GM19351 (cell line): ENCODE measurements around the gene METTL17.
"Not testable (repeated sequence)": the region's sequence is repeated elsewhere in the genome, so short reads cannot be mapped to it uniquely, and the experiment has no call there.

ENCODE experiments used
- ATAC-seq: cut with Tn5 transposase; IDR thresholded peaks from one replicate; pipeline ENCODE4 v1.9.1; 2021; ENCODE audit warnings: mild to moderate bottlenecking, moderate library complexity; ENCODE audit not compliant: unreplicated experiment

METTL17 gene

DNA sequence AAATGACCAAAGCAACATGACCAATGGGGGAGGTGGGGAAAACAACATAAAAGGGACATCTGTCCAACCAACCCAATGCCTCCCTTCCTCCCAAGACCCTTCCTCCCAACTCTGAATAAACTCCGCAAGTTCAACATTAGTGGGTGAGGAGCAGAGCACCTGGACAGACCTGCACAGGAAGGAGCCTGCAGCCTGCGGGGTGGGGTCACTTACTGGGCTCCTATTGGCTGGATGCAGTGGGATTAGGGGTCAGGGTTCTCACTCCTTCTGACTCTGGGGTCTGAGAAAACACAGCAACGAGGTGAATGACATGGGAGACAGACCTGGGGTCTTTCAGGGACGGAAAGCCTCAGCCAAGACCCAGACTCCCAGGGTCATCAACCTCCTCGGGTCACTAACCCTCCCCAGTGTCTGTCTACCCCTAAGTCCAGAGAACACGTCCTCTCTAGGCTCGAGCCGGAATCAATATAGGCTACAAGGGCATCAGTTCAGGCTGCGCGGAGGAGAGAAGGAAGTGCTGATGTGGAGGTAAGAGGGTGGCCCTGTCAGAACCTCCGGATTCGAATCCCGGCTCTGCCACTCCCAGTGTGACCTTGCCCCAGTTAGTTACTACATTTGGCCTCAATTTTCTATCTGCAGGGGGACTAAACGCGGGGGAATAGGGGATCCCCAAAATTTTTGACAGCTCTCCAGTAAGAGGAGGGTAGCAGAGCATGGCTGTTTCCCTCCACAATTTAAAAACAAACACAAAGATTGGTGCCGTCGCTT lies 34.2 kb downstream of the METTL17 start:
- ATAC-seq, result no peak

DNA sequence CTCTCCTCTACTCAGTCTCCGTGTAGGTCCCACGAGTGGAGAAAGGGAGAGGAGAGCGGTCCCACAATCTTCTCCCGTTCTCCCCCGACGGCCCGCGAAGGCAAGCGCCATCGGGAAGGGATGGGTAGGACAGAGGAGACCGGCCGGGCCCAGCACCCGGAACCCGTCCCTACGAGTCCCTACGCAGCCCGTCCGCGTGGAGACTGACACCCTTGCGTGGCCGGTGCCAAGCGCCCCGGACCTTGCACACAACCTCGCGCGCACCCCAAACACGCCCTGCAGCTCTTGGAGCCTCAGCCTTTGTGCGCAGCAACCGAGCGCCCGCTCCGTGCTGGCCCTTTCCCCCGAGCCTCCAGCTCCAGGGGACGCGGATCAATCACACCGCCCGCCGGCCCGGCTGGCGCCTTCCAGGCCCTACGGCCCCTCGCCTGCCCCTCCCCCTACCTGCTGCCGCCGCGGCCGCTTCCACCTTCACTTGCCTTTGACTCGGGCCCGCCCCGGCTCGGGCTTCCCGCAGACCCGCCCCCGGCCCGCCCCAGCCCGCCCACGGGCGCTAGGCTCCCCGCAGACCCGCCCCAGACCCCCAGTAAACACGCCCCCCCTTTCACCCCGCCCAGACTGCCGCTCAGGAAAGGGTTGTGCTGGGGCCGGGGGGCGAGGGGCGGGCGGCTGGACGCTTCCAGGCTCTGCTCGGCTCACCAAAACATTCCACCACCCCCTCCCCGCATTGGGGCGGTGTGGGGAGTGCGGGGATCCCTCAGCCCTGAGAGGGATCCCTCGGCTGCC lies 35.0 kb downstream of the METTL17 start, which contains the start of gene NDRG2:
TSS of gene NDRG2 (minus strand) at position 477 of the 786 bp plus-strand sequence. CDS start 1,746 bp downstream, outside the sequence.
- no peak for ATAC-seq

- no peak for ATAC-seq
Measured at GRCh38 chr14:21025371-21026273, 35.8 kb downstream of the METTL17 start.

- ATAC-seq, result no peak
Measured at GRCh38 chr14:21026274-21026987, 36.7 kb downstream of the METTL17 start.

DNA sequence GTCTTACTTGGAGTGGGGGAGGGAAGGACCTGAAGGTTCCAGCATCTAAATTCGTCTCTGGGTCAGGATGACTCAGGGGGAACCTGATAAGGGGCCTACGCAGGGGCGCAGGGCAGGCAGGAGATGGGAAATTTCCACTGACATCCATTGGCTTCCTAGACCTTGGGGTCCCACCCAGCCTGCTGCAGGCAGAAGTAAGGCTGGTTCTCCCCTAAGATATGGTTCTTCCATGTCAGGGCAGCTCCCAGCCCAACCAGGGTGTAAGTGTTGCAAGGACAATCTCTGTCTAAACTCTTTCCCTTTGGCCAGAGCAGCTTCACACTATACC lies 37.2 kb downstream of the METTL17 start:
- no peak for ATAC-seq

- no peak for ATAC-seq
Measured at GRCh38 chr14:21029917-21030316, 40.1 kb downstream of the METTL17 start, which contains the start of gene TPPP2. Gene TPPP2 (plus strand): TSS chr14:21030217. CDS start chr14:21030582, 365 bp downstream.

DNA sequence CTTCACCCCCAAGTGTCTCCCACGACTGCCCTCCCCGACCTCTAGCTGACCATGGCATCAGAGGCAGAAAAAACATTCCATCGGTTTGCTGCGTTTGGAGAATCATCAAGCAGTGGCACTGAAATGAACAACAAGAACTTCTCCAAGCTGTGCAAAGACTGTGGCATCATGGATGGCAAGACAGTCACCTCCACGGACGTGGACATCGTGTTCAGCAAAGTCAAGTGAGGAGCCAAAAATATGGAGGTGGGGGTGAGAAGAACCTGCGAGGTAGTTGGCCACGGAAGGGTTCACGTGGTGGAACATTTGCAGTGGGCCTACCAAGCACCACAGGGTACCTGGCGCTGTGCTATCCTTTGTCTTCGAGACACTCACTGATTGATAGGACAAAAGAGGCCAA lies 40.8 kb downstream of the METTL17 start:
- ATAC-seq, result no peak

GRCh38 chr14:21032326-21033132 lies 42.7 kb downstream of the METTL17 start:
- ATAC-seq, result no peak

DNA sequence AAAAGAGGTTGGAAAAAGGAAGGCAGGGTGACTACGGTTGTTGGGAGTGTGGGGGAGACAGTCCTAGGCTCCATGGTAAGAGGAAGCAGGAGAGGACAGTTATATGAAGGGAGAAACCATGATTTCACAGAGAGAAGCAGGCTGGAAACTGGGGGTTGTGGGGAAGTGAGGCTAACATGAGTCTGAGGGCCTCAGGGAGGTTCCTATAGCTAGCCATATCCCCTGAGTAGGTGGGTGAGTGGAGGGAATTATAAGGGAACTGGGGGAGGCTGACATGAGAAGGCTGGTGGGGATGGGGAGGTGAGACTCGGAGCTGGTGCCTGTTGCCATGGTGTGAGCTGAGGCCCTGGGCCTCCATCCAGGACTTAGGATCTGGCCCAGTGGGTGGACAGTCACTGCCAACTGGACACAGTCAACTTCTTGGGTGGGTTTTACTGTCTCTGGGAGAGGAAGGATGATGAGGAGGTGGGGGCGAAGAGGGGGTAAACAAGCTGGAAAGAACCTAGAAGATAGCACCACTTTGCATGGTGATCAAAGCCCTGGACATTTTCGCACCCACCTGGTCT lies 43.4 kb downstream of the METTL17 start:
- no peak for ATAC-seq

GRCh38 chr14:21034707-21035106 lies 44.9 kb downstream of the METTL17 start, which contains the start of gene RNASE13:
Gene RNASE13 (minus strand): TSS chr14:21034807. CDS start chr14:21034288, 519 bp downstream.
- no peak for ATAC-seq

DNA sequence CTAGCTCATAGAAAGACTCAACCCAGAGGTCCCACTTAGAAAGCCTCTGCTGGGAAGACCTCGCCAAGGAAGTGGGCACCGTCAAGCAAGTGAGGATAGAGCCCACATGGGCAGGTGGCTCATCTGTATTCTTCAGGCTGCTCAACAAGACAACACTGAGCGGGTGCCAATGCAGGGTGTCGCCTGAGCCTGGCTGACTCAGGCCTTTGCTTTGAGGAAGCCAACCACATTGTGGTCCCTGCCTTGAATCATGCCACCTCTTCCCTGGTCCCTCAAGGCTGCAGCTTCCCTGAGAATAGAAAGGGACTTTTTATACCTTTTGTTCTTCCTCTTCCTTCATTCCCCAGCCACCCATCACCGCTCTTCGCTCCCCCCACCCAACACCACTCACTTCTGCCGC lies 47.0 kb downstream of the METTL17 start:
- no peak for ATAC-seq

GRCh38 chr14:21037156-21037555 lies 47.4 kb downstream of the METTL17 start:
- ATAC-seq, result no peak

GRCh38 chr14:21038441-21039422 lies 49.0 kb downstream of the METTL17 start:
- no peak for ATAC-seq

DNA sequence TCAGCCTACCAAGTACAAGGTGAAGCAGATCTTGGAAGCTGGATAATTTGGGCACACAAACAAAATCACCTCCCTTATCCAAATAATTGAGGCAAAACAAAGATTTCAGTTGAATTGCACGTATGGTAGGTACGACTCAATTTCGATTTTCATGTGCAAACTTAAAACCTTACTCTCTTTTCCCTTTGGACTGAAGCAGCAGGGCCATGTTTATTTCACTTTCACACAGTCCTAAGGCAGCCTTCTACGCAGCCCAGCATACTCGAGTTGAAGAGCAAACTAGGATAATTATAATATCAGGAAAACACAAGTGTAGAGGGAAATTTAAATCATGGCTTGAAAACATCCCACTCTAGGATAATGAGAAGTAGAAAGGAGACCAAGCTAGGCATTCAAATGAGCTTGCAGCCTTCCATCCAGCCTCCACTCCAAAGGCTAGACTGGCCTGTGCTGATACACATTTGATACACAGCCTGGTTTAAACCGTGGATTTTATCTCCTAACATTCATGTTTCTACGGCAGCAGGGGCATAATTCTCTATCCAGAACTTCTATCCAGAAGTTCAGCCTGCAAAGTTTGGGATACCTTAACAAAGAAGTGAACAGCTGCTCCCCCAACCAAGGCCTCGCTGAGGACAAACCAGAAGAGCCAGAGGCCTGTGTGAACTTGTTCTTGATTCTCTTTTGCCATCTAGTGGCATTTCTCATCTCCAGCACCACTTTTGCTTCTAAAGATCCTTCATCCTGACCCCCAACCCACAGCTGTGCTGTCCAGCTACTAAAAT lies 50.0 kb downstream of the METTL17 start:
- ATAC-seq, result no peak

DNA sequence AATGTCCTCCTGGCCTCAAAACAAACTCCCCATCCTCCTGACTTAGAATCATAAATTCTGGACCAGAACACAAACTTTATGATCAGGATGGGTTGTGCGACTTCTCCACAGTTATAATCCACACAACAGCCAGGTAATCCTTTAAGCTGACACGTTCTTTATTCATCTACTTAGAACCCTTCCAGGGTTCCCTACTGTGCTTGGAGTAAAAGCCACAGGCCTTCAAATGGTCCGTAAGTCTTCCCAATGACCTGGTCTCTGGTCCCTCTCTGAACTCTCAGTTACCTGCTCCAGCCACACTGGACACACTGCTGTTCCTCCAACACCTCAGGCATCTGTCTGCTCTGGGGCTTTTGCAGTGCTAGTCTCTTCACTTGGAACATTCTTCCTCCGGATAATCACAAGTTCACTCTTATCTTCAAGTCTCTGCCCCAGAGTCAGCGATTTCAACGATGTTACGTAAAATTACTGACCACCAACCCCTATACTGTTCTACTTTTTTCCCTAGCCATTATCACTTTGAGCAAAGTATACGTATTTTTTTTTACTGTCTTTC lies 50.7 kb downstream of the METTL17 start:
- no peak for ATAC-seq

- not testable (repeated sequence) for ATAC-seq
Measured at GRCh38 chr14:21040941-21041340, 51.2 kb downstream of the METTL17 start.
